Skeletal muscle satellite cell (primary cell): ENCODE measurements around the gene ZNF544.
"Not testable (repeated sequence)": the region's sequence is repeated elsewhere in the genome, so short reads cannot be mapped to it uniquely, and the experiment has no call there.

ENCODE experiments used
- H3K27me3 ChIP-seq: 2 replicates; pipeline ENCODE4 v1.7.0; 2013; ENCODE audit warnings: low read length; ENCODE audit not compliant: control insufficient read depth, insufficient read depth
- H3K36me3 ChIP-seq: 2 replicates; pipeline ENCODE4 v1.7.0; 2013; ENCODE audit warnings: mild to moderate bottlenecking, control low read depth, low read length; ENCODE audit not compliant: insufficient read depth
- H3K4me1 ChIP-seq: 2 replicates; pipeline ENCODE4 v1.7.0; 2013; ENCODE audit warnings: low read length; ENCODE audit not compliant: control insufficient read depth, insufficient read depth
- H3K4me2 ChIP-seq: 2 replicates; pipeline ENCODE4 v1.7.0; 2013; ENCODE audit warnings: mild to moderate bottlenecking, low read length
- H3K4me3 ChIP-seq: 2 replicates; pipeline ENCODE4 v1.7.0; 2013; ENCODE audit warnings: low read length
- H3K9ac ChIP-seq: 2 replicates; pipeline ENCODE4 v1.7.0; 2013; ENCODE audit warnings: mild to moderate bottlenecking, low read depth, low read length, moderate library complexity
- H3K9me3 ChIP-seq: replicated peaks from 2 replicates; pipeline ENCODE4 v1.7.0; 2013; ENCODE audit warnings: mild to moderate bottlenecking, control low read depth, low read length

Gene ZNF544

DNA sequence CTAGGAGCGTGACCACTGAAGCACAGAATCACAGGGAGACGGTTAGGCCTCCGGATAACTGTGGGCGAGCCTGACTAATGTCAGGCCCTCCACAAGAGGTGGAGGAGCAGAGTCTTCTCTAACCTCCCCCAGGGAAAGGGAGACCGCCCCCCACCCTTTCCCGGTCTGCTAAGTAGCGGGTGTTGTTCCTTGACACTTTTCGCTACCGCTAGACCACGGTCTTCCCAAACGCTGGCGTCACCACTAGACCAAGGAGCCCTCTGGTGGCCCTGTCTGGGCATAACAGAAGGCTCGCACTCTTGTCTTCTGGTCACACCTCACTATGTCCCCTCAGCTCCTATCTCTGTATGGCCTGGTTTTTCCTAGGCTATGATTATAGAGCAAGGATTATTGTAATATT lies 82.0 kb downstream of the ZNF544 start:
- not testable (repeated sequence) for H3K9ac ChIP-seq, H3K27me3 ChIP-seq, H3K9me3 ChIP-seq, H3K4me2 ChIP-seq, H3K4me3 ChIP-seq, H3K4me1 ChIP-seq
- H3K36me3 ChIP-seq = peaks cover 73% of the 10 kb centered on the region

DNA sequence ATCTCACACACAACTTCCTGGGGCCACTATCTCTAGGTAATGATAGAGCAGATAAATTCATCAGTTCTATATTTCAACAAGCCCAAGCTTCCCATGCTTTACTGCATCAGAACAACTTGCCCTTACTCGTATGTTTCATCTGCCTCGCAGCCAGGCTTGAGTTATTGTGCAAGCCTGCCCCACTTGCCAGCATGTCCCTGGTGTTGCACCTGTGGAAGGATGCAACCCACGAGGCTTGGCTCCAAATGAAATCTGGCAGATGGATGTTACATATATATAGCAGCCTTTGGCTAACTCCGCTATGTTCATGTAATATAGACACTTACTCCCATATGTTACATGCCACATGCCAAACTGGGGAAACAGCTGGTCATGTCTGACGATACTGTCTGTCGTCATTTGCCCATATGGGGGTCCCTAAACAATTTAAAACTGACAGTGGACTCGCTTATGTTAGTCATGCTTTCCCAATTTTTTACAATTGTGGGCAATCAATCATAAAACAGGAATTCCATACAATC lies 82.7 kb downstream of the ZNF544 start:
- H3K4me3 ChIP-seq = no peak overlapping the region
- no peak overlapping the region for H3K9ac ChIP-seq
- no peak overlapping the region for H3K4me2 ChIP-seq
- no peaks in the 10 kb centered on the region for H3K9me3 ChIP-seq
- peaks cover 73% of the 10 kb centered on the region for H3K36me3 ChIP-seq
- no peaks in the 10 kb centered on the region for H3K27me3 ChIP-seq
- H3K4me1 ChIP-seq = peaks cover under 1% of the 10 kb centered on the region
